K562 (cell line): ENCODE data around the gene TNK2. TPM values are rescaled to one million over a fixed set of nuclear protein-coding genes. Genes with fewer than 3 reads are reported as not detected.

Experiments
- ATAC-seq: fragments of 200-7000 bp; cut with Tn5 transposase; 3 replicates; pipeline ENCODE4 v1.9.1; 2020; ENCODE audit warnings: moderate library complexity
- BruUV-seq: library from RNA; stranded (reverse); fragments of 400-500 nt; replicated peaks from 2 replicates; lab custom pipeline; 2021; lab: Mats Ljungman, UMichigan
- CTCF ChIA-PET: fragments of 300-600 bp; formaldehyde crosslinking; extraction: SDS; loops from one replicate; lab custom pipeline; 2021; ENCODE audit warnings: low intra/inter-chr PET ratio; lab: Yijun Ruan, JAX
- POLR2A ChIA-PET: fragments of 300-600, 350-650 bp; sonication (Branson Sonifier 250); formaldehyde crosslinking; extraction: SDS; loops from one replicate; lab custom pipeline; 2021; ENCODE audit warnings: antibody characterized with exemption, inconsistent platforms; lab: Yijun Ruan, JAX
- DNase-seq, 4 experiments: peaks; one replicate each; pipeline versions ENCODE4 v3.0.0 to v3.0.0-alpha.2; 2011 to 2018; ENCODE audit warnings: low spot score in 3 of 4, mixed read lengths in 3 of 4; ENCODE audit errors: extremely low read depth in 1 of 4
- FAIRE-seq: peaks from 2 replicates; lab custom pipeline; 2011; peaks lifted over from hg19 to GRCh38; lab: Jason Lieb, UNC
- H2AFZ ChIP-seq: 2 replicates; pipeline ENCODE4 v1.6.0; 2011; ENCODE audit warnings: low read depth, low read length, control low read depth, inconsistent platforms
- H3K27ac ChIP-seq: fragments of 200-600 bp; 3 replicates; pipeline ENCODE4 v1.8.0; 2011; ENCODE audit warnings: low read depth, mild to moderate bottlenecking, control low read depth, inconsistent platforms, low read length, moderate library complexity, mixed read lengths; ENCODE audit errors: extremely low read depth
- H3K27me3 ChIP-seq, 2 experiments: fragments of 300-600 bp in 1 of 2; 2 replicates in 1 of 2; 3 replicates in 1 of 2; pipeline versions ENCODE4 v1.6.0 to v1.8.0; 2011; ENCODE audit warnings: inconsistent platforms in 2 of 2, low read length in 2 of 2, mild to moderate bottlenecking in 1 of 2, mixed read lengths in 1 of 2, moderate library complexity in 1 of 2; ENCODE audit not compliant: control insufficient read depth in 2 of 2, insufficient read depth in 2 of 2
- H3K36me3 ChIP-seq: fragments of 300-600 bp; 3 replicates; pipeline ENCODE4 v1.8.0; 2011; ENCODE audit warnings: mild to moderate bottlenecking, low read length, inconsistent platforms; ENCODE audit not compliant: control insufficient read depth, insufficient read depth
- H3K4me1 ChIP-seq, 2 experiments: fragments of 200-600 bp in 1 of 2; replicated peaks in 1 of 2; 2 replicates in 1 of 2; 3 replicates in 1 of 2; pipeline versions ENCODE4 v1.5.1 to v1.8.0; 2011; ENCODE audit warnings: inconsistent platforms in 2 of 2, low read length in 2 of 2, mild to moderate bottlenecking in 1 of 2, mixed read lengths in 1 of 2, moderate library complexity in 1 of 2; ENCODE audit not compliant: control insufficient read depth in 2 of 2, insufficient read depth in 2 of 2
- H3K4me2 ChIP-seq: 2 replicates; pipeline ENCODE4 v1.6.1; 2011; ENCODE audit warnings: low read length, control low read depth, inconsistent platforms, mixed read lengths; ENCODE audit not compliant: insufficient read depth
- H3K4me3 ChIP-seq: fragments of 200-600 bp; sonication (generic), shearing (Covaris generic); 2 replicates; pipeline ENCODE4 v1.5.1; 2016; ENCODE audit warnings: control low read depth, inconsistent platforms
- H3K79me2 ChIP-seq: fragments of 200-600 bp; 3 replicates; pipeline ENCODE4 v1.8.0; 2011; ENCODE audit warnings: low read length, inconsistent platforms; ENCODE audit not compliant: control insufficient read depth, insufficient read depth
- H3K9ac ChIP-seq, 2 experiments: 2 replicates each; pipeline versions ENCODE4 v1.6.0 to v1.6.1; 2011; ENCODE audit warnings: low read depth in 2 of 2, low read length in 2 of 2, control low read depth in 1 of 2, inconsistent platforms in 1 of 2, mild to moderate bottlenecking in 1 of 2, mixed read lengths in 1 of 2; ENCODE audit not compliant: insufficient read depth in 1 of 2
- H3K9me1 ChIP-seq: one replicate; pipeline ENCODE4 v1.6.0; 2011; ENCODE audit warnings: inconsistent platforms, mild to moderate bottlenecking, low read length, moderate library complexity; ENCODE audit not compliant: control insufficient read depth, insufficient read depth
- H3K9me3 ChIP-seq: replicated peaks from 2 replicates; pipeline ENCODE4 v1.5.1; 2011; ENCODE audit warnings: low read depth, low read length, inconsistent platforms; ENCODE audit not compliant: control insufficient read depth, insufficient read depth
- H4K20me1 ChIP-seq: replicated peaks from 2 replicates; pipeline ENCODE4 v1.6.1; 2011; ENCODE audit warnings: low read length, inconsistent platforms, mixed read lengths; ENCODE audit not compliant: control insufficient read depth, insufficient read depth
- ARID4B ChIP-seq: sonication (generic); formaldehyde crosslinking; IDR thresholded peaks from 2 replicates; pipeline ENCODE4 v1.8.0; 2022; ENCODE audit warnings: mild to moderate bottlenecking, missing genetic modification reagents
- HDGF ChIP-seq: fragments of 450-650 bp; IDR thresholded peaks from 2 replicates; pipeline ENCODE4 v1.6.1; 2016
- L3MBTL2 ChIP-seq: fragments of 450-650 bp; IDR thresholded peaks from 2 replicates; pipeline ENCODE4 v1.6.1; 2016; ENCODE audit warnings: mild to moderate bottlenecking, moderate library complexity
- MCM2 ChIP-seq: fragments of 450-650 bp; IDR thresholded peaks from 2 replicates; pipeline ENCODE4 v1.6.1; 2017; ENCODE audit warnings: low read depth, mild to moderate bottlenecking
- MIER1 ChIP-seq: fragments of 450-650 bp; IDR thresholded peaks from 2 replicates; pipeline ENCODE4 v1.6.1; 2016; ENCODE audit warnings: antibody characterized with exemption, mild to moderate bottlenecking, low read depth
- MITF ChIP-seq: IDR thresholded peaks from 2 replicates; pipeline ENCODE4 v1.6.1; 2014; ENCODE audit warnings: antibody characterized with exemption
- NCOA6 ChIP-seq: fragments of 450-650 bp; IDR thresholded peaks from 2 replicates; pipeline ENCODE4 v1.6.1; 2017; ENCODE audit warnings: mild to moderate bottlenecking
- PCBP2 ChIP-seq: fragments of 200-400 bp; formaldehyde crosslinking; IDR thresholded peaks from 2 replicates; pipeline ENCODE4 v1.6.1; 2018; ENCODE audit warnings: low read length, low read depth, mild to moderate bottlenecking, moderate library complexity; ENCODE audit not compliant: poor library complexity, severe bottlenecking
- PHB ChIP-seq: fragments of 250-450 bp; sonication (Bioruptor Pico); IDR thresholded peaks from 2 replicates; pipeline ENCODE4 v1.5.0; 2021
- RBM34 ChIP-seq: fragments of 200-400 bp; formaldehyde crosslinking; IDR thresholded peaks from 2 replicates; pipeline ENCODE4 v1.6.1; 2018; ENCODE audit warnings: low read length, borderline replicate concordance; ENCODE audit not compliant: insufficient read depth
- SIRT6 ChIP-seq: IDR thresholded peaks from one replicate; pipeline ENCODE4 v1.6.1; 2012; ENCODE audit warnings: low read depth, mild to moderate bottlenecking, control low read depth, inconsistent platforms, low read length, moderate library complexity
- STAT5A ChIP-seq: IDR thresholded peaks from 2 replicates; pipeline ENCODE4 v1.6.1; 2012; ENCODE audit warnings: low read length, inconsistent platforms, borderline replicate concordance
- TCFL5 ChIP-seq: fragments of 250-450 bp; sonication (Bioruptor Pico); conservative IDR thresholded peaks from 2 replicates; pipeline ENCODE4 v1.6.1; 2021; ENCODE audit warnings: mild to moderate bottlenecking, moderate library complexity, matching md5 sums
- ZFP1 ChIP-seq: fragments of 450-650 bp; formaldehyde crosslinking; IDR thresholded peaks from 2 replicates; pipeline ENCODE4 v1.4.0; 2020; ENCODE audit warnings: mild to moderate bottlenecking, mixed read lengths
- ZNF133 ChIP-seq: fragments of 250-450 bp; sonication (Bioruptor Pico); IDR thresholded peaks from 2 replicates; pipeline ENCODE4 v1.4.0; 2020; ENCODE audit warnings: mild to moderate bottlenecking
- ZNF75A ChIP-seq: fragments of 450-650 bp; formaldehyde crosslinking; IDR thresholded peaks from 2 replicates; pipeline ENCODE4 v1.4.0; 2020; ENCODE audit warnings: mild to moderate bottlenecking
- ZNF780A ChIP-seq: fragments of 250-450 bp; sonication (Bioruptor Pico); IDR thresholded peaks from 2 replicates; pipeline ENCODE4 v1.5.0; 2021; ENCODE audit warnings: mild to moderate bottlenecking
- WGBS: fragments of 100-300 bp; shearing (Covaris generic); methylation state at CpG from one replicate; pipeline ENCODE4 v1.1.6; 2016; ENCODE audit warnings: low coverage, mixed read lengths; ENCODE audit not compliant: insufficient coverage; ENCODE audit errors: missing lambda C conversion rate; 5-methylcytosine and 5-hydroxymethylcytosine counted together
- in situ Hi-C: fragments of 300-500 bp; cut with MboI; formaldehyde crosslinking; loops from 4 replicates; pipeline ENCODE4 v1.15.0; 2018; ENCODE audit warnings: inconsistent platforms, mixed read lengths
- intact Hi-C: fragments of 100-400 bp; cut with micrococcal nuclease; formaldehyde crosslinking; loops from 2 replicates; pipeline ENCODE4 v1.14.2; 2022
- polyA plus RNA-seq, 8 experiments: library from polyadenylated mRNA; depleted of rRNA in 4 of 8; stranded (reverse) in 5 of 8; unstranded in 3 of 8; fragments of >200 nt; fragmentation: Nextera tagmentation in 2 of 8; fragmentation: Illumina TruSeq in 1 of 8; extraction: Ambion mirVana in 2 of 8; extraction: Trizol in 1 of 8; gene quantifications; 2 replicates each; pipeline versions ENCODE4 v1.2.1 to v1.2.3, GENCODE V29; 2011 to 2014; ENCODE audit warnings: inconsistent platforms in 1 of 8, missing spikeins in 1 of 8
- total RNA-seq, 7 experiments: library from RNA; depleted of rRNA in 6 of 7; stranded (reverse); fragments of >200 nt in 6 of 7; fragmentation: Illumina TruSeq in 2 of 7; extraction: Trizol in 2 of 7; gene quantifications; 2 replicates each; pipeline versions ENCODE4 v1.2.1 to v1.2.3, GENCODE V29; 2011 to 2021; ENCODE audit warnings: low replicate concordance in 1 of 7

The TNK2 gene
- total and polyA plus RNA-seq, 9 of the 15 experiments (the other 6 are each of a cell fraction or from before 2014, with no cell fraction given): 0.03 to 33.8 (median 6.5) TPM

DNA sequence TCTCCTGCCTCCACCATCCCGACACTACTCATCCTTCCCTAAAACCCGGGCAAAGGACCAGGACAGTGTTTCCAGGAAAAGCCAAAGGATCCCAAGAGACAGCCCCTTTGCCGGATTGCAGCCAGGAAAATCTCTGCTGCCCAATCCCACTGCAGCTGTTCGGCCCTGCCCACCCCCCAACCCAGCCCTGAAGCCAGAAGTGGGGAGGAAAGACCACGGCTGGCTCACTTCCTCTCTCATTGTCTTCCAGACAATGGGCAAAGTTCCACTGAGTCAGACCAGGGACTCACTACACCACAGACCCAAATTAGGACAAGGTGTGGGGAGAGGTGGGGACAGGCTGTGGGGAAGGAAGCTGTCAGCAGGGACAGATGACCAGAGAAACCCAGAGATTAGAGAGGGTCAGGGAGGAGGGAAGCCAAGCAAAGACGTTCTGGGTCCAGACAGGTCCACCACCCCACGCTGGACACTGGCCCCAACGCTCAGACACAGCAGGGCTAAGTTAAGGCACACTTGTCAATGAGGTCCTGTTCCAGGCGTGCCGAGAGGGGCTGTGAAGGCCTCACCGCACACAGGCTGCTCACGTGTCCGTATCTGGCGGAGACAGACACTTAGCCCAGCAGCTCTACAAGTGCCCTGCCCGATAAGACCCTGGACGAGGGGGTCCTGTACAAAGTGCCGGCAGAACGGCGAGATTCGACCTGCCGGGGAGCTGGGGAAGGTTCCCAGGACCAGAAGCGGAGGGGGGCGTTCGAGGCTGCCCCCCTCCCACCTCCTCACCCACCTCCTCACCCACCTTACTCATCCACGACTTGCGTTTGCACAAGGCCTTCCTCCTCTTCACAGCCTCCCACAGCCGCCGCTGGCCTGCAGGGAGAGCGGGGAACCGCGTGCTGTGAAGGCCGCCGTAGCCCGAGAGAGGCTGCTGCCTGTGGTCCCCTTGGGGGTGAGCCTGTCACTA lies 21.9 kb downstream of the TNK2 start:
- POLR2A ChIA-PET: interaction anchor here (0.6 to 1.3 kb wide), 3 partner anchors 8 to 33 kb away, joined by 3 read pairs; no protein-coding TSS in a partner anchor
- TF ChIP-seq ZFP1 (CRISPR knock-in tag) (no peak), ARID4B (CRISPR knock-in tag) (no peak), STAT5A (peak; percentile 33; the same call in 1 of the 2 replicates), SIRT6 (no peak), ZNF133 (no peak), ZNF75A (no peak), TCFL5 (CRISPR knock-in tag) (no peak), PHB (CRISPR knock-in tag) (no peak), MIER1 (no peak), MITF (0 out of 2 replicates have a peak, but pooled peaks have one; percentile 47), RBM34 (no peak), MCM2 (no peak), ZNF780A (CRISPR knock-in tag) (no peak), L3MBTL2 (peak; percentile 89), HDGF (no peak), PCBP2 (no peak), NCOA6 (no peak)

More for the DNA sequence above, 21.9 kb downstream of the TNK2 start:
- H3K79me2 ChIP-seq: no peaks in the 10 kb centered on the region
- peaks cover 4% of the 10 kb centered on the region for H3K9me1 ChIP-seq
- H3K9me3 ChIP-seq: peaks cover 1% of the 10 kb centered on the region; the same call in 1 of the 2 replicates
- H4K20me1 ChIP-seq: no peaks in the 10 kb centered on the region
- H2AFZ ChIP-seq: 0 out of 2 replicates have a peak overlapping the region, but pooled peaks have one; percentile 17
- no peak overlapping the region for H3K4me3 ChIP-seq
- H3K27me3 ChIP-seq: no peaks in the 10 kb centered on the region
- BruUV-seq: no TSS peak
- H3K9ac ChIP-seq: peak overlapping the region in 1 of 2 experiments; percentile 68; a peak in 2 of 4 replicates
- CTCF ChIA-PET: no interaction called here
- DNase-seq (peak; percentile 53 to 78 (median 62)), ATAC-seq (peak; percentile 84), FAIRE-seq (peak; percentile 59)
- in situ Hi-C loops: loop anchor here (25.0 kb wide), 1 partner anchor 626 kb away; the partner anchor contains the start of genes RNF168 and SMCO1
- H3K27ac ChIP-seq: no peak overlapping the region; the same call in 2 of the 3 replicates
- peaks cover 19 to 59% of the 10 kb centered on the region in 2 experiments; a peak in 4 of 5 replicates for H3K4me1 ChIP-seq
- 41% methylated on average over 23 of the region's 34 CpGs for WGBS
- peaks cover 7% of the 10 kb centered on the region; the same call in 1 of the 3 replicates for H3K36me3 ChIP-seq
- intact Hi-C loops: loop anchor here (2.0 kb wide), 1 partner anchor 24 kb away; no protein-coding TSS in a partner anchor
- H3K4me2 ChIP-seq: peak overlapping the region; percentile 31; the same call in 1 of the 2 replicates
